Erythroblast (primary cell): ENCODE measurements around the gene ZNF22.

Source experiments
- DNase-seq, 2 experiments: peaks; one replicate each; lab custom pipeline; 2025; lab: John Stamatoyannopoulos, UW
- GATA1 ChIP-seq: IDR thresholded peaks from 2 replicates; pipeline ENCODE4 v1.6.1; 2011; ENCODE audit warnings: low read depth, mild to moderate bottlenecking, control low read depth, low read length, moderate library complexity
- POLR2A ChIP-seq: IDR thresholded peaks from 2 replicates; pipeline ENCODE4 v1.6.1; 2011; ENCODE audit warnings: mild to moderate bottlenecking, low read length

The ZNF22 gene

DNA sequence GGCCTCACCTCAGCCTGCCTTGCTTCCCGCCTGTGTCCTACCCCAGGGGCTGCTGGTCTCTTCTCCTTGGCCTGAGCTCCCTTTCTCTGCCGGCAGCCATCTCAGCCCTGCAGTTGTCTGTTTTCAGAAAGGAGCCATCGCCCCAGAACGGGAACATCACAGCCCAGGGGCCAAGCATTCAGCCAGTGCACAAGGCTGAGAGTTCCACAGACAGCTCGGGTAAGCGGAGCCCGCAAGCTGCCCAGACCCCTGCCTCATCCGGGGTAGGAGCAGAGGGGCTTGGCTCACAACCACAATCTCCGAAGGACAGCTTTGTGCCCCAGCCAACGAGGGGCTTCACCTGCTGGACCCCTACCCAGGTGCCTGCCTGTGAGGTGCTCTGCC, 16.8 kb upstream of the ZNF22 start:
- no peak for DNase-seq
- TF ChIP-seq POLR2A (no peak), GATA1 (no peak)

DNA sequence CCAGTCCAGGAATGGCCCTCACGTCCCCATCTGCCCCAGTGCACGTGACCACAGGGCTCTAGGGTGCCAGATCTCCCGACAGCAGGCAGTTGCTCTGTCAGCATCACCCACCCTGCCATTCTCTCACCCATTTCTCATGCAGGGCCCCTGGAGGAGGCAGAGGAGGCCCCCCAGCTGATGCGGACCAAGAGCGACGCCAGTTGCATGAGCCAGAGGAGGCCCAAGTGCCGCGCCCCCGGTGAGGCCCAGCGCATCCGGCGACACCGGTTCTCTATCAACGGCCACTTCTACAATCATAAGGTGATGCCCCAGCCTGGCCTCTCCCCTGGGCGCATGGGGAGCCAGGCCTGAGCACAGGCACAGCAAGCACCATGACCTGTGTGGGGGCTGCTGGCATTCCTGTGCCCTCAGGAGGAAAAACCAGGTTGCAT, 16.0 kb upstream of the ZNF22 start:
- TF ChIP-seq POLR2A, result no peak
- no peak for TF ChIP-seq GATA1
- DNase-seq, result no peak

DNA sequence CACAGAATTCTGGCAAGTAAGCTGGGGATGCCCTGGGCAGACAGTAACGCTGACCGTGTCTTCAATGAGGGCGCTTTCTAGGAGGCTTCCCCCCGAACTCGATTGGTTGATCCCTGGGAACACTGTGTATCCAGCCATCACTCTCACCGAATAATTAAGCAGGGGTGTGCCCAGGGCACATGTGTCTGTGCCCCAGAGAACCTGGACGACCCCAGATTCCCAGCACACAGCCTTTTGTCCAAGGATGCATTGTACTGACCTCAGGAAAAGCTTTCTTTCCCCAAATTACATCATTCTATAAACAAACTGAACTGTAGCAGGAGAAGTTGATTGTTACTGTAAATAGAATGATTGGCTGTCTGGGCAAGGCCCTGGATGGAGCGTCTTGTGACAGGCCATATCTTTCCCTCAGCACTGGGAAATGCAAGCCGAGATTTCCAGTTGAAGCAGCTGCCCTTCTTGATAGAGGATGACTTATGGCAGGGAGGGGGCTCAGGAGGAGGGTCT, 15.5 kb upstream of the ZNF22 start:
- no peak for TF ChIP-seq POLR2A
- no peak for TF ChIP-seq GATA1
- no peak for DNase-seq

DNA sequence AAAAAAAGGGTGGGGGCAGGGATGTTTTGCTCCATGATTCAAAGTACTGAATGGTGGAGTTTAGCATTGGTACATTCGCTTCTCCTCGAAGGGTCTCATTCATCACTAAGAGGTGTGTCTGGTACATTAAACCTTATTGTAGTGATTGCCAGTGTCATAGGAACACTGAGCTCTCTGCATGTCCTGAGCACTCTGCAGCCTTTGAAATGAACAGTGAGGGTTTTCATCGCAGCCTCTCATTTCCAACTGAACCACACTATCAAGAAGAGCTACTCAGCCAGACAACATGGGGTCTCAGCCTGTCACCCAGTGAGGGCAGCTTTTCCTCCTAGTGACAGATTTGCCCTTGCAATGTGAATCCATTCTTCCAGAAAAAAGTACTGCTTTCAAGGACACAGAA, 14.5 kb upstream of the ZNF22 start:
- DNase-seq, result no peak
- TF ChIP-seq POLR2A (no peak), GATA1 (no peak)

DNA sequence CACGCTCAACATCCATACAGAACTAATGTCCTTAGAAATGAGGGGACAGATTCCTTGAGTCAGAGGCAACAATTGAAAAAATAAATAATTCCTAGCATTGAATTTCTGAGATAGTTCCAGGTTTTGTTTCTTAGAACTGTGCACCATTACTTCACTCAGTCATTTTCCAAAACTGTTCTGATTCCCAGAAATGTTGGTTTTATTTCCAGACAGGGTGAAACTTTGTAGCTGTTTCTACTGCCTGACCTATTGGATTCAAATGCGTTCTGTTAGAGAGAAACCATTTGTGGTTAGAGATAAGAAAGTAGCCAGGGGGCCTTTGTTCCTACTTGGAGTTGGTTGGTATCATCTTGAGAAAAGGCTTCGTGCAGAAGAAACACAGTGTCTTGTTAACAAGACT, 14.1 kb upstream of the ZNF22 start:
- peak in 1 of 2 experiments; percentile 38 for DNase-seq
- TF ChIP-seq GATA1 (no peak), POLR2A (no peak)

DNA sequence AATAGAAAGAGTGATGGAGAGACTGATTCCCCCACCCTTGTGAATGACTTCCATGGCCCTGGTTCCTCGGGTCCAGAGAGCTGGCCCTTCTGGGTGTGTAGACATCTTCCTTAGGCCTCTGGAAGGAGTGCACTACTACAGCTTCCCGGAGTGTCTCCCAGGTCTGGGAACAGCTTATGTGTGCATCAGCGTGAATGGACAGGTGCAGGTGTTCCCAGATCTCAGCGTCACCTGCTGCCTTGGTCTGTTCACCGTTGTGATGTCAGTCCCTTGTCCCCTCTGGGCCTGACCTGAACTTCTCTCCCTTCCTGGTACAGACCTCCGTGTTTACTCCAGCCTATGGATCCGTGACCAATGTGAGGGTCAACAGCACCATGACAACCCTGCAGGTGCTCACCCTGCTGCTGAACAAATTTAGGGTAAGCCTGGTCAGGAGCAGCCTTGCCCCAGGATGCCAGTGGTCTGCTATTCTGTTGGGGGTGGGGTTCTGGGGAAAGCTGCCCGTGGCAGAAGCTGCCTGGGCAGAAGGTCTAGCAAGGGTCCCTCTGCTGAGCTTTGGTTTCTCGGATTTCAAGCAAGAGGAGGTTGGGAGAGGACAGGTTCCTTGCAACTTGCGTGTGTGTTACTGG, 11.7 kb upstream of the ZNF22 start:
- no peak for DNase-seq
- TF ChIP-seq POLR2A, result no peak
- TF ChIP-seq GATA1, result no peak

DNA sequence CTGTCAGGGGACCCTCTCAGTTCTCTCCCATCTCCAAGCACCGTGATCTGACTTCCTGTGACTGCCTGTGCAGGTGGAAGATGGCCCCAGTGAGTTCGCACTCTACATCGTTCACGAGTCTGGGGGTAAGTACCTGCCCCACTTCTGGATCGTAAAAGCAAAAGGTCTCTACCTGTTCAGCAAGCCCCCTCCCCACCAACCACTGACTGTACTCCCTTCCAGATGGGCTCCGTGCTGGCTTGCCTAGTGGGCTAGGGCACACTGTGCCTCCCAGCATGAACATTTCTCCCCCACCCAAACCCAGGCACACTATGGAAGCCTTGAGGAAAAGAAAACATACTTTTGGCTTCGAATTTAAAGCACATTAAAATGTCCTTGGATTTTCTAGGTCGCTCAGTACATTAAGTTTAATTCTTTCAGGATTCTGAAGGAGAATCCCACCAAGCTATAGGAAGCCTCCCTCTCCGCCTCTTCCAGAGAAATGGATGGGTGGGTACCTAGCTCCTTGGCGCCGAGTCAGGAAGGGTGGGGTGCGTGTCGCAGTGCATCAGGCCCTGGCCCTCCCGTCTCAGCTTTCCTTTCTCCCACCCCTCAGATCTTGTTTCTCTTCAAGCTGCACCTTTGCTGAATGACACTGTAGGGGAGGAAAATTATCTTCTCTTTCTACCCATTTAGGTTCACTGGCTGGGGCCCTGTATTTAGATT, 11.0 kb upstream of the ZNF22 start:
- DNase-seq, result no peak
- no peak for TF ChIP-seq GATA1
- no peak for TF ChIP-seq POLR2A

DNA sequence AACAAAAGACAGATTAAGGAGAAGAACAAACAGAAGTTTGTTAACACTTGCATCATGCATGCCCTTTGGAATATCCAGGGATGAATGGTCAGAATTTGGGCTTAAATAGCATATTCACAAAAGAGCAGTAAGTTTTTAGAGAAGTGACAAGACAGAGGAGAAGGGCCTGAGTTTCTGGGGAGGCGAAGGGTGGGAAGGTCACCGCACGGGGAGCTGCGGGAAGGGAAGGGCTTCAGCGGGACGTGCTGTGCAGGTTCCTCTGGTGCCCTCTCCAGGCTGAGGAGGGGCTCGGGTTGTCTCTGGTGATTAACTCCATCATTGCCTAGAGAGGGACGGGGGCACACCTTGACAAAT, 10.4 kb upstream of the ZNF22 start:
- TF ChIP-seq POLR2A (no peak), GATA1 (no peak)
- DNase-seq, result peak; percentile 15 to 25

DNA sequence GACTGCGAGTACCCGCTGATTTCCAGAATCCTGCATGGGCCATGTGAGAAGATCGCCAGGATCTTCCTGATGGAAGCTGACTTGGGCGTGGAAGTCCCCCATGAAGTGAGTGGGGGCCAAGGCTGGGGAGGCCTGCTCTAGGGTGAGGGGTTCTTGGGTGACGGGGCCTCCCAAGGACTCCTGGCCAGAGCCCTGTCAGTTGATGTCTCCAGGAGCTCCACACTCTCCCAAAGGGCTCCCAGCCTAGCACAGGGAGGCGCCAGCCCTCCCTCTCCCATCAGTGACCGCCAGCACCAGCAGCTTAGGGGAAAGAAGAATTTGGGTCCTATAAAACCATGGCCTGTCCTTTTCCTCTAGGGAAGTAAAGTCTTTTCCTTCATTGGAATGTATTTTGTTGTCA, 9.8 kb upstream of the ZNF22 start:
- TF ChIP-seq GATA1, result no peak
- no peak for TF ChIP-seq POLR2A

DNA sequence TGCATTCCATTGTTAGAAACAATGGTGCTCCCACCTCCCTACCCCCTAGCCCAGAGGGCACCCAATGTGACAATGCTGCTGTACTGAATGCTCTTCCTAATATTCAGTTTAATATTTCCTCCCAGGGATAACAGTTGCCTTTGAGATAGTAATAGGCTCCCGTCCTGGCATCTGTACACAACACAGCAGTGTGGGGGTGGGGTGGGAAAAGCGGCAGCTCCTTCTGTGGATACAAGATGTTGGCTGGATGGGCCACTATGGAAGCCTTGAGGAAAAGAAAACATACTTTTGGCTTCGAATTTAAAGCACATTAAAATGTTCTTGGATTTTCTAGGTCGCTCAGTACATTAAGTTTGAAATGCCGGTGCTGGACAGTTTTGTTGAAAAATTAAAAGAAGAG, 9.2 kb upstream of the ZNF22 start:
- TF ChIP-seq GATA1 (no peak), POLR2A (no peak)
- DNase-seq, result no peak

More for the DNA sequence above, 9.8 kb upstream of the ZNF22 start:
- DNase-seq, result no peak

DNA sequence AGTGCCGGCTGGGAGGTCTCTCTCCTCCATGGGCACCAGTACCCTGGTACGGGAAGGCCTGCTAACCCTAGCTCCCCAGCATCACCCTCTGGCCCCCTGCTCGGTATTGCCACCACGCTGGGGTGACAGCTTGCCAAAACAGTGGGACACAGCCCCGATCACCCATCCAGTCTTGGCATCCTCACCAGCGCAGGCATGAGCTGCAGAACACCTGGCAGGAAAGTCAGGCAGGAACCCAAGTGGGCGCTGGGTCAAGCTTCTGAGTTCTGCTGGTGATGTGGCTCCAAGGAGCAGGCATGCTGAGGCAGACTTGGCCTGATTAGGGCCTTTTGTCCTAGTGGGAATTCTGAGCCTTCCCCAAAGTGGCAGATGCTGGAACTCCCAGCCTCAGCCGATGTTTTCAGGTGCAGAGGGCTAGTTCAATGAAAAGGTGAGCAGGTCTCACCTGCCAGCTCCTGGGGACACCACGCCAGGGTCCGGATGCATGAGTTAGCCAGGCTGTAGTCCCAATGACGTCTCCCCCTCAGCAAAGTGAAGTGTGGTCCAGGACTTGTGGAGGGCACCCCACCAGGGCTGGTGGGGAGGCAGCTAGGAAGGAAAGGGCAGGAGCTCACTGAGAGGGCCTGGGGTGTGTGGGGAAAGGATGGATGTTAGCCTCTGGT, 8.5 kb upstream of the ZNF22 start:
- no peak for DNase-seq
- no peak for TF ChIP-seq GATA1
- no peak for TF ChIP-seq POLR2A

DNA sequence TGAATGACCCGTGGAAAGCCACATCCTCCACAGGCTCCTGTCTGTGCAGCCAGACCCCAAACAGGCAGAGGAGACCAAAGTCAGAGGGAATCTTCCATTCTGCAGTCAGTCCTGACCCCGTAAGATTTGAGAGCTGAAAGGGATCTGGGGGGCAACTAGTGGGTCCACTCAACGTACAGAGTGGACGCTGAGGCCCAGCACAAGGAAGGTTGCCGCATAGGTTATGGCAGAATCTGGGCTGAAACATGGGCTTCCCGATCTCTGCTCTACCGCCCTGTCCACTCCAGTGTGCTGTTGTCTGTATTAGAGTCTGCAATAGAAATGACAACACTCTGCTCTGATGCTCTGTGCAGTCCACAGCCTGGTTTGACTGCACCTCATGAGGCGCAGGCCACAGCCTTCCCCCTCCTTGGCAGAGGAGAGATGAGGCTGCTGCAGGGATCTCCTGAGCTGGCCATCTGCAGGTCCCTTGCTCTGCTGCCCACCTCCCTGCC, 7.9 kb upstream of the ZNF22 start:
- DNase-seq, result no peak
- no peak for TF ChIP-seq POLR2A

DNA sequence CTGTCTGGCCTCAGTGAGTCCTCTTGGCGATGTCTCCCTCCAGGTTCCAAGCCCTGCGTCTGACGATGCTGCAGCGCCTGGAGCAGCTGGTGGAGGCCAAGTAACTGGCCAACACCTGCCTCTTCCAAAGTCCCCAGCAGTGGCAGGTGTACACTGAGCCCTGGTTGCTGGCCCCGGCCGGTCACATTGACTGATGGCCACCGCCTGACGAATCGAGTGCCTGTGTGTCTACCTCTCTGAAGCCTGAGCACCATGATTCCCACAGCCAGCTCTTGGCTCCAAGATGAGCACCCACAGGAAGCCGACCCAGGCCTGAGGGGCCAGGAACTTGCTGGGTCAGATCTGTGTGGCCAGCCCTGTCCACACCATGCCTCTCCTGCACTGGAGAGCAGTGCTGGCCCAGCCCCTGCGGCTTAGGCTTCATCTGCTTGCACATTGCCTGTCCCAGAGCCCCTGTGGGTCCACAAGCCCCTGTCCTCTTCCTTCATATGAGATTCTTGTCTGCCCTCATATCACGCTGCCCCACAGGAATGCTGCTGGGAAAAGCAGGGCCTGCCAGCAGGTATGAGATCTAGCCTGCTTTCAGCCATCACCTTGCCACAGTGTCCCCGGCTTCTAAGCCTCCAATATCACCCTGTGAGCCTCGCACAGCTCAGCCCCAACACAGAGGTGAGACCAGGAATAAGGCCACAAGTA, 7.3 kb upstream of the ZNF22 start:
- no peak for TF ChIP-seq POLR2A
- TF ChIP-seq GATA1, result no peak
- DNase-seq, result no peak
